HG03175 (cell line): ENCODE measurements around the gene PRKAA2.

Source experiments
- ATAC-seq: cut with Tn5 transposase; IDR thresholded peaks from one replicate; pipeline ENCODE4 v1.9.1; 2021; ENCODE audit warnings: mild to moderate bottlenecking, moderate library complexity; ENCODE audit not compliant: unreplicated experiment

The PRKAA2 gene

DNA sequence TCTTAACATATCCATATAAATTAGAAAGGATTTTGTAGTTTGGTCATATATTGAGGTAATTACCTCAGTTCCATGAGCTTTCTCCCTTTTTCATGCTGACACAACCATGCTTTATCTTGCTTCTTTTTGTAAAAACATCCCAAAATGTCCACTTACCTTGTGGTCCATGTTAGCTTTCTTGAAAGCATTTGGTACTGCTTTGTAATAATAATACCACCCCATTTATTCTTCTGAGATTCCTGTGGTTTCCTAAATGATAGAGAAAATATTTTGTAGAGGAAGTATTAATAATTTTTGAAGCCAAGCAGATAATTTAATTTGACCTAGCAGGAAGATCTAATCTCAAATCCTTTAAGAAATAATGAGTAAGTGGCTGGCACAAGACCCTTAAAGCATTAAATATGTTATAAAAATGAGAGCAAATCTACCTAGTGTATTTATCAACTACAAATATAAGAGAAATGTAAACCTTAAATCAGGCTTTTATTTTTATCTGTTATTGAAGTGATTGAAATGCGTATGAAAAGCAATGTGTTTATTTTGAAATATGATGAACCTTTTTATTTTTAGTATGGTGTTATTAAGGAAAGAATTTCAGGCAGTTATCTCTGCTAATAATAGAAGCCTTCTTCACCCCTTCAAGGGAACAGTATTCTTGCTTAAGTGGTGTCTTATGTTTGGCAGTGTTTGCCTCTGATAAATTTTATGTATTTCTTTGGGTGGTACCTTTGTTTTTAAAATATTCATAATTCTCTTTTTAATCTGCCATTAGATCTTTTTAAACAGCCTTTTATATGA lies 9.2 kb downstream of the PRKAA2 start:
- ATAC-seq, result no peak

DNA sequence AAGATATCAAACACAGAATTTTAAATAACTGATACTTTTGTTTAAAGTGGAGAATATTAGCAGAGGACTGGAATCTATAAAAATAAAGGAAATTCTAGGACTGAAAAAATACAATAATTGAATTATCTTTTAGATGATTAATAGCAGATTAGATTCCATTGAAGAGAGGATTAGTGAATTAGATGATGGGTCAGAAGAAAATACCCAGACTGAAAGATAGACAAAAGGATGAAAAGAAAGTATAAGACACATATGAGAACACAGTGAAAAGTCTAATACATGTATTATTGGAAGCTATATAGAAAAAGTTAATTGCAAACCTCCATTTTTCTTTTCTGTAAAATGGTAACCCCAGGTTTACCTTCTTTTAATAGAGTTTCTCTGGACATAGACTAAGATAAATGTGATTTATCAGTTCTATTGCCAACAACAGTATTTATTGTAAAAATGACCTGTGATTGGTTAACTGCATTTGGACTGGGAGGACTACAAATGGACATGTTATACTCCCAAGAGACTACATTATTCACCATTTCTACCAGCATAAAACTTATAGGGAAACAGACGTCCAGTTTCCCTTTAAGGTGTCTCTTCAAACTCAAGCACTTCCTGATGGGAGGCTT lies 11.0 kb downstream of the PRKAA2 start:
- ATAC-seq, result no peak

GRCh38 chr1:56658254-56658653 lies 13.1 kb downstream of the PRKAA2 start:
- no peak for ATAC-seq

GRCh38 chr1:56660293-56660692 lies 15.2 kb downstream of the PRKAA2 start:
- no peak for ATAC-seq

GRCh38 chr1:56663846-56664245 lies 18.7 kb downstream of the PRKAA2 start:
- no peak for ATAC-seq

GRCh38 chr1:56665384-56665783 lies 20.3 kb downstream of the PRKAA2 start:
- ATAC-seq, result no peak

DNA sequence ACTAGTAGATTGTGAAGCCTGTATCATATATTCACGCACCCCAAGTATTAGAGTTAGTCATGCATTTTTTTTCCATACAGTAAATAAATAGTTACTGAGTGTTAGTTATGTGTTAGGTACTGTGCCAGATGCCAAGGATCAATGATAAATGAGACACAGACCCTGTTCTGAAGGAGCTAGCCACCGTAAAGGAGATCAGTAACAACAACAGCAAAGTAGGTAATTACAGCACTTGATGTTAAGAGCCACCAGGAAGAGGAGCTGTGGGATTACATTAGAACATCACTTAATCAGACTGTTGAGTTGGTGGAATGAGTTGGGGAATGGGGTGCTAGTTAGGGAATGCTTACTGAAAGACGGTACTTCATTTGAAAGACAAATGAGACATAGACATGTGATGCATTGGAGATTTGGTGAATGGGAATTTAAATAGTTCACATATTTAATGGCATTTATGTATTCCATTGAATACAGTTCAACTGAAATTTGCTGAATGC lies 21.0 kb downstream of the PRKAA2 start:
- ATAC-seq, result no peak

DNA sequence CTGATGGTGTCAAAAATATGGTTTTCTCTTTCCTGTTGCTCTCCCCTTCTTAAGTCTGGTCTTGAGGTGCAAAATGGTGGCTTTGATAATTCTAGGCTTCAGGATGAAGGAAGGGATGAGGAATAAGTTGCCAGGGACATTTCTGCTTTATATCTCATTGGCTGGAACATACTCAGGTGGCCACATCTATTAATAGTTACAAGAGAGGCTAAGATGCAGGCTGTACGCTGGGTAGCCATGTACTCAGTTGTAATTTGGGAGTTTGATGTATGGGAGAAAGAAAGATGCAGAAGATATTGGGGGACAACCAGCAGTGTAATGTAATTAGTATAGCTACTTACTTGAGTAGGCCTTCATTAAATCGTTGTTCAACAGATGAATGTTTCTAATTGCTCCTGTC lies 25.2 kb downstream of the PRKAA2 start:
- no peak for ATAC-seq

GRCh38 chr1:56671085-56671484 lies 26.0 kb downstream of the PRKAA2 start:
- ATAC-seq, result no peak

DNA sequence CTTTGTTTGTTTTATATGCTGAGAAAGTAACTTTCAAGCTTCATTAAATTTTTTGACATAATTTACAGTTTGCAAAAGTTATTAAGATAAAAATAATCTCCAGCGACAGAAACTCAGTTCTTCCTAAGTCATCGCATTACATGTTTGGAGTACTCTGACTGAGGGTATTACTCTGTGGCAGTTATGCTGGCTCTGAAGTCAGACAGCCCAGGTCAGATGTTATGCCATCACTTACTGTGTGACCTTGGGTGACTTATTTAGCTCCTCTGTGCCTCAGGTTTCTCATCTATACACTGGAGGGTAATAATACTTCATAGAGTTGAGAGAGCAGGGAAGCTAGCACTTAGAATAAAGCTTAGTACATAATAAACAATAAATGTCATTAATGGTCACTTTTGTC lies 26.4 kb downstream of the PRKAA2 start:
- no peak for ATAC-seq

DNA sequence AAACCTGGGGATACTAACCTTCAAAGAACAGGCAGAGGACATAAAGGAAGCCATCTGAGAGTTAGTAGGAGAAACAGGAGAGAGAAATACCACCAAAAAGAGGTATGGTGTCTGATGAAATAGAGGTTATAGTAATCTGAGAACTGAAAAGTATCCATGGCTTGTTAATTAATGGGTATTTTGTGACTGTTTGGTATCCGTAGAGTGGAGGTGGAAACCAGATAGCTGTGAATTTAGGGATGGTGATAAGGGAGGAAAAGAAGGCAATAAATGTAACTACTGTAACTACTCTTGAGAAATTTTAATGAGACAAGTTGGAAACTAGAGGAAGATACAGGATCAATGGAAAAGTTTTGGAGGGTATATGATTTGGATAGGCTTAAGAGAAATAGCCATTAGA lies 27.5 kb downstream of the PRKAA2 start:
- ATAC-seq, result no peak

DNA sequence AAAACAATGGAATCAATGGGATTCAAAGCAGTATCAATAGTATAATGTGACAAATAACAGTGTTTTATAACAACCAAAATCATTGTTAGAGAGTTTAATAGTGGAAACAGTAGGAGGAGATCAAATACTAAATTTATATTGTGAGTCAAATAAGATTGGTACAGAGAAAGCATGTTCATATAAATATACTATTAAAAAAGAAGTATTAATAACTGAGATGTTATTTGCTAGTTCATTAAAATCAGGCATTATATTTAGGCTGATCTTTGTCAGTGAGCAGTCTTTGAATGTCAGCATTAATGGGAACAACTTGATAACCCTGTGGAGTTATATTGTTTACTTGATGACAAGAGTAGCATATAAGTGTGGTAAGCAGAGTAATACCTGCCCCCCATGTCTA lies 30.6 kb downstream of the PRKAA2 start:
- ATAC-seq, result no peak

DNA sequence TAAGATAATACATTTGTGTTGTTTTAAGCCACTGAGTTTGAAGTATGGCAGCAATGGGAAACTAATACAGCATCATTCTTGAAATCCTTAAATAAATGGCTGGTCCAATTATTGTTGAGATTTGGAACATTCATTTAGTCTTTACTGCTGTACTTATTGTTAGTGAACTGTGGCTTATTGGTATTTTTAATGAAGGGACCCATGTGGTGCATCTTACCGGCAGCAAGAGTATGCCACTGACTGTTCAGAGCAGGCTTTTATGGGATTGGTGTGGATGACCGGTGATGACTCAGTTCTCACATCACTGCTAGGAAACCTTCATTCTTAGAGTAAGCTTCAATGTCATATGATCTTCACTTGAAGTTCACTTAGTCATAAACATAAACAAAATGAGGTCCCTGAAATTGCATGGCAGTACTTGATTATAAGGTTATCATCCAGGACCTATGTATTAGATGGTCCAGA lies 31.5 kb downstream of the PRKAA2 start:
- ATAC-seq, result no peak

DNA sequence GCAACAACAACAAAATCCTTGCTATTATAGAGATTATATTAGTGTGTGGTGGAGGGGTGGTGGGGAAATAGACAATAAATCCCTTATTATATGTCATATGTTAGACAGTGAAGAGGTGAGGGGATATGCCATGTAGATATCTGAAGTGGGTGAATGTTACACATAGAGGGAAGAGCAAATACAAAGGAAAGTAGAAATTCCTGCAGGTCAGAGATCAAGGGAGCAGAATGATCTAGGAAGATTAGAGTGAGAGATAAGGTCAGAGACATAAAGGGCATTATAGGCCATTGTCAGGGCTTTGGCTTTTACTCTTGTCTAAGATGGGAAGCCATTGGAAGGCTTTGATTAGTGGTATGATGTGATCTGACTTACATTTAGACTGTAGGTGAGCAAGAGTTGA lies 38.5 kb downstream of the PRKAA2 start:
- ATAC-seq, result no peak

GRCh38 chr1:56686169-56686568 lies 41.1 kb downstream of the PRKAA2 start:
- ATAC-seq, result no peak

DNA sequence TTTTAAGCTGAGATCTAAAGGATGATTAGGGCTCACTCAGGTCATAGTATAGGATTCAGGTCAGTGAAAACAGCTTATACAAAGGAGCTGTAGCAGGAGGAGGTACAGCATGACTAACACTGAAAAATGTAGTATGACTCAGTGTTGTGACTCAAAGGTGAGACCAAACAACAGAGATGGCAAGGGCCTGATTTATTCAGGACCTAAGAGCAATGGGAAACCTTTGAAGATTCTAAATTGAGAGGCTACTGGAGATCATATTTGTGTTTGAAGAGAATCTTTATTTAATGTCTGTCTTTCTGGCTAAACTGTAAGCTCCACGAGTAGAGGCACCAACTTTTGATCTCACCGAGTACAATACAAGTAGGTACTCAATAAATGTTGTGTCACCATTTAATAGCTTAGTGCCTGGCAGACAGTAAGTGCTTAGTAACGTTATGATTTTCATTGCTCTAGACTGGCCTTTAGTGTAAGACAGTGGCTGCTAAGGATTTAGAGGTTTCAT lies 43.5 kb downstream of the PRKAA2 start:
- ATAC-seq, result peak; percentile 51

DNA sequence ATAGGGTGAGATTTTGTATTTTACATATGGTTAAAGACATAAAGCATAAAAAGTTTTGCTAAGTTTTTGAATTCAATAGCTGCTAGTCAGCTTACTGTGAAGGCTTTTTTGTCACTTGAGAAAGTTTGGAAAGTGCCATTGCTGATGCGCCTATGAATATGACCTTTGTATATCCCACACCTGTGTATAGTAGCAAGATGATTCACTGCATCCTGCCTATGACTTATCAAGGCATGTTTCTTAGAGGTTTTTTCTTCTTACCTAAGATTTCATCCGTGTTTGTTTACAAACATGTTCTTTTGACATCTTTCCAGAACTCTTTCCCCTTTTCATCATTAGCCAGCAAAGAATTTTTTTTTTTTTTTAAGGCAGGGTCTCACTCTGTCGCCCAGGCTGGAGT lies 51.5 kb downstream of the PRKAA2 start:
- ATAC-seq, result no peak

GRCh38 chr1:56703747-56704146 lies 58.6 kb downstream of the PRKAA2 start:
- no peak for ATAC-seq

DNA sequence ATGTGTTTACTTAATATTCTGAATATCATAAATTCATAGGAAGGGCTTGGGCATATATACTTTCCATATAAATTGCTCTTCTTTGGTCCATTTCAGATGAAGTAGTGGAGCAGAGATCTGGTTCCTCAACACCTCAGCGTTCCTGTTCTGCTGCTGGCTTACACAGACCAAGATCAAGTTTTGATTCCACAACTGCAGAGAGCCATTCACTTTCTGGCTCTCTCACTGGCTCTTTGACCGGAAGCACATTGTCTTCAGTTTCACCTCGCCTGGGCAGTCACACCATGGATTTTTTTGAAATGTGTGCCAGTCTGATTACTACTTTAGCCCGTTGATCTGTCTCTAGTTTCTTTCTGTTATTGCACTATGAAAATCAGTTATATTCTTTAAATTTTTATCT lies 62.3 kb downstream of the PRKAA2 start:
- ATAC-seq, result no peak

DNA sequence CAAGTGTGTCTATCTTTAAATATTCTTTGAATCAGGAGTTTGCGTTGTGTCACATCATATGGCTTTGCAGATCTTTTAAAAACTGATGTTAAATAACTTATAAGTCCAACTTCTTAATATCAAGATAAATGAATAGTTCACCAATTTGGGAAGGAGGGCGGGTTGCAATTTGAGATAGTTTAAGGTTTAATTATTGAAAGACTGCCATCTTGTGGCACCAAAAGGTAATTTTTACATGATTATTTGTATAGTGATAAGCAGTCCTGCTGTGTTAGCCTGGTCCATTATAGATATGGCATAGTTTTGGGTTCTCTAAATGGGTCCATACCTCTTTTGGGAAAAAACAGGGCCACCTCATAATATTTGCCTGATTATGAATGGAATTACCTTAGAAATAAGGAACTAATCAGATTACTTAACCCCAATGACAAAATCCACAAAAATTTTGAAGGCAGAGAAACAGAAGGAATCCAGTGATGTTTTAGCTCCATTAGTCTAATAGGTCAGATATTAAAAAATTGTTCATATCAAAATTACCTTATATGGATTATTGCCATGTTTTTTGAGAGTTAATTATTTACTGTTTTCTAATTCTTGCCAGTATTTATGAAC lies 64.3 kb downstream of the PRKAA2 start:
- peak; percentile 68 for ATAC-seq

- ATAC-seq, result no peak
These were observed 64.9 kb downstream of the PRKAA2 start for GRCh38 chr1:56709995-56710394.

DNA sequence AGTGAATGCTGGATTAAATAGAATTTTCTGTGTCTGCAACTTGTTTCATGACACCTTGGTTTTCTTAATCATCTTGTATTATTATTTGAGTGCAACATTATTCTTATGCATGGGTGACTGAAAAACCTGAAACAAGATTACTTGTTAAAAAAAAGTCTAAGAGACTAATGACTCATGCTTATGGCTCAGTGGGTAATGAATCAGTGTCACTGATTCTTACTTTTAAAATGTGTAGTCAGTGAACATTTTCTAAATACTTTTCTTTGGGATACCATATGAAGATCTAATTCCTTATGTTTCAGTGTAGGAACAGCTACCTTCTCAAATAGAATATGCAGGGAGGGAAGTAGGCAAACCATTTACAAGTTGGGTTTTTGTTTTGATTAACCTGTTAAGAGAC lies 65.5 kb downstream of the PRKAA2 start:
- no peak for ATAC-seq
